Skin of body (tissue), 2 donors: ENCODE measurements around the gene BCKDK. TPM values are rescaled to one million over a fixed set of nuclear protein-coding genes. Genes with fewer than 3 reads are reported as not detected.

Experiments used
- DNase-seq: peaks from one replicate; lab custom pipeline; 2025; lab: John Stamatoyannopoulos, UW
- total RNA-seq: library from RNA; depleted of rRNA; stranded (reverse); fragments of >200 nt; gene quantifications from one replicate; pipeline ENCODE4 v1.2.3, GENCODE V29; 2014

The BCKDK gene
- 10.4 TPM for total RNA-seq

DNA sequence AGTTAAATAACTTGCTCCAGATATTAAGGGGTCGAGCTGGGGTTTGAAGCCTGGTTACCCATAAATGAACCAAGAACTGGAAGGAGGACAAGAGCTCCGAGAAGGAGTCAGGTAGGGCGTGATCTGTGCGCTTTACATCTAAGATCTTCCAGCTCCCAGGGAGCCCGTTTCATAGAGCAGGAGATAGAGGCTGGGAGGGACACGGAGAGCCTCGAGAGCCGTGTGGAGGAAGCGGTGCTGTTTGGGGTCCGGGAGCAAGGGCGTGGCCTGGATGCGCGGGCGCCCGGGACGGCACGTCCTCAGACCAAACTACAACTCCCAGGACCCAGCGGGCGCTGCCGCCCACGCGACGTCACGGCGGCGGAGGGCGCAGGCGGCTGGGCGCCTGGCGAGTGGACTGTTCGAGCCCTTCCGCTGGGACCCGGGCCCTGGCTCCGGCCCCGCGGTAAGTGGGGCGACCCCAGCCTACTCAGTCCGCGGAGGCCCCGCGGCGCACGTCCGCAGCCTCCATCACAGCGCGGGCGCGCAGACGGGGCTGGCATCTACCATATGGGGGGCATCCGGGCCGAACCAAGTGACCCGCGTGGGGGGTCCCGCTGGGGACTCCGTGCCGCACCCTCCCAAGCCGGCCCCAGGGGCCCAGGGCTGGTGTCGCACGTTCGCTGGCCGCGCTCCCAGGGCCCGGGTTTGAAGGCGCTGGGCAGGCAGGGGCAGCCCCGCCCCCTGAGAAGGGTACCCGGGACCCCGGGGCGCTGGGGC lies at the start of gene BCKDK:
Gene BCKDK (plus strand): TSS at position 352 of the 759 bp plus-strand sequence. CDS start 838 bp downstream, outside the sequence.
- peak; percentile 32 for DNase-seq

DNA sequence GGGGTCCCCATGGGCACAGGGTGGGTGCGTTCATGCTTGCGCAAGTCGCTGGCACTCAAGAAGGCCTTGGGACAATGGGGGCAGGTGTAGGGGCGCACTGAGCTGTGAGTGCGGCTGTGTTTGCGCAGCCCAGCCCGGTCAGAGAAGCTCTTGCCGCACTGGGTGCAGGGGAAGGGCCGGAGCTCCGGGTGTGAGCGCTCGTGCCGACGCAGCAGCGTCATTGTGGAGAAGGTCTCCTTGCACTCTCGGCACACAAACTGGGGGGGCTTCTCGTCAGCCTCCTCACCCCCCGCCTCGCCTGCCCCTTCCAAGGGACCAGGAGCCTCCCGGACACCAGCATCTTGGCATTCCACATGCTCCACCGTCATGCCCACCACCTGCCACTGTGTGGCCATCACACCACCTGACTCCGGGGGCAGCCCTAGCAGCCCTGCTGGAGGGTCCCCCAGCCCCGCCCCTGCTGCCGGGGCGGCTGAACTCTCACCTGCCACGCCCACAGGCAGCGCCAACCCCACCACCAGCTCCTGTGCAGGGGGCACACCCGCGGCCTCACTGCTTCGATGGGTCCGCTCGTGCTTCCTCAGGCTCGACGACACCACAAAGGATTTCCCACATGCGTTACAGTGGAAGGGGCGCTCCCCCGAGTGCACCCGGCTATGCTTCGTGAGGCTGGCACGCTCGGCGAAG lies 46.9 kb upstream of the BCKDK start:
- DNase-seq: no peak

GRCh38 chr16:31061813-31062440 lies 46.3 kb upstream of the BCKDK start:
- no peak for DNase-seq

GRCh38 chr16:31063495-31063842 lies 44.7 kb upstream of the BCKDK start:
- DNase-seq: no peak

DNA sequence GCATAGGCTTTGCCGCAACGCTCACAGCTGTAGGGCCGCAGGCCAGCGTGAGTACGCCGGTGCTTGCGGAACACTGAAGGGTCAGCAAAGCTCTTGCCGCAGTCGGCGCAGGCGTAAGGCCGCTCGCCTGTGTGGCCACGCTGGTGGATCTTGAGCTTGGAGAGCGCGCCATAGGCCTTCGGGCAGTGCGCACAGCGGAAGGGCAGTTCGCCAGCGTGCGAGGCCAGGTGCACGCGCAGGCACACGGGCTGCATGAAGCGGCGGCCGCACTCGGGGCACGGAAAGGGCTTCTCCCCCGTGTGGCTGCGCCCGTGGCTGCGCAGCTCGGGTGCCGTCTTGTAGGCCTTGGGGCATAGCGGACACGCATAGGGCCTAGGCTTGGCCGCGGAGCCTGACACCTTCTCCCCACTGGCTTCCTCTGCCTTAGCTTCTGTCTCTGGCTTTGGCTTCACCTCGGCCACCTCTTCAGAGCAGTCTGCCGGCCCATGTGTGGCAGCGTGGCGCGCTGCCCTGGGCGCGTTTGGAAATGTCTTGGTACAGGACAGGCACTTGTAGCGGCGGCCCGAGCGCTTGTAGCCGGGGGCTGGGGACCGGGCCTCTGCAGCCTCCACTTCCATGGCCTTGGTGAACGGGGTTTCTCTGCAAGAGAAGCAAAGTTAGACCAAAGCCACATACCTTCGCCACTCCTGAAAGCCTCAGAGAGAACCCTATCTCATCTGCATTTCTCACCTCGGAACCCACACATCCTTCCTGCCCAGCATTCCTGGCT lies 44.2 kb upstream of the BCKDK start:
- DNase-seq: no peak

GRCh38 chr16:31064882-31065461 lies 43.2 kb upstream of the BCKDK start:
- peak; percentile 93 for DNase-seq

DNA sequence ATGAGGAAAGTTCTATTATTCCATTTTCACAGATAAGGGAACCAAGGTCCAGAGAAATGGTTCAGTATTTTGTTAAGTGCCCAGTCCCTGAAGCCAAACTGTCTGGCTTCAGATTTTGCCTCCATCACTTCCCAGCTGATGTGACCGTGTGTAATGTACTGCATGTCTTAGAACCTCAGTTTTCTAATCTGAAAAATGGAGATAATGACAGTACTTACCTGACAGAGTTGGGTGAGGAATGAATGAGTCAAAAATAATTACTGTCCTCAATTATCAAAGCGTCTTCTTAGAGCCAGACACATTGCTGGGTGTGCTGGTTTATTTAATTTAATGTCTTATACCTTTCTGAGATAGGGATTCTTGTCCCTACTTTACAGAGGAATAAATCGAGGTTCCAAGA lies 40.8 kb upstream of the BCKDK start:
- DNase-seq: no peak

- peak; percentile 74 for DNase-seq
These were observed 36.3 kb upstream of the BCKDK start for GRCh38 chr16:31071861-31072260.

DNA sequence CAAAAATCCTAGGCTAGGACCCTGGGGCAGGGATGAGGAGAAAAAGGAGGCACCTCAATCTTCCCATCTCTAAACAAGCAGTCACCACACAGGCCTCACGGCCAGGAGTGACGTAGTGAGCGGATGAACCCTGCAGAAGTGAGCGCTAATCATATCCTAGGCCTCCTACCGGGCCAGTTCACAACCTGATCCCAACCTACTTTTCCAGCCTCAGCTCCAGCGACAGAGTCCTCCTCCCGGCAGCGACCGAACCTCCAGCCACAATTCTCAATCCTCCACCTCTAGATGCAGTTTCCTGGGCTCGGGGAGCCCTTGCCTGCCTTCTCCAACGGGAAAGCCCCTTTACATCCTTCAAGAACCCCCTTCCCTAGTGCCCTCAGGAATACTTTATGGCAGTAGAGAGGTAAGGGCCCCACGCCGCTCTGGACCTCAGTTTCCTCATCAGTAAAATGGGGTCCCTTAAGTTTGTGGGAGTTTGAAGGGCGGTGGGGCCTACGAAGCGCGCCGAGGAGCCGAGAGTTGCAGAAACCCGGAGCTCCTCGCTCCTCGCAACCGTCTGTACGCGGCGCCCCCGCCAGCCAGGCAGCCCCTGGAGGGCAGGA lies 35.5 kb upstream of the BCKDK start:
- no peak for DNase-seq

DNA sequence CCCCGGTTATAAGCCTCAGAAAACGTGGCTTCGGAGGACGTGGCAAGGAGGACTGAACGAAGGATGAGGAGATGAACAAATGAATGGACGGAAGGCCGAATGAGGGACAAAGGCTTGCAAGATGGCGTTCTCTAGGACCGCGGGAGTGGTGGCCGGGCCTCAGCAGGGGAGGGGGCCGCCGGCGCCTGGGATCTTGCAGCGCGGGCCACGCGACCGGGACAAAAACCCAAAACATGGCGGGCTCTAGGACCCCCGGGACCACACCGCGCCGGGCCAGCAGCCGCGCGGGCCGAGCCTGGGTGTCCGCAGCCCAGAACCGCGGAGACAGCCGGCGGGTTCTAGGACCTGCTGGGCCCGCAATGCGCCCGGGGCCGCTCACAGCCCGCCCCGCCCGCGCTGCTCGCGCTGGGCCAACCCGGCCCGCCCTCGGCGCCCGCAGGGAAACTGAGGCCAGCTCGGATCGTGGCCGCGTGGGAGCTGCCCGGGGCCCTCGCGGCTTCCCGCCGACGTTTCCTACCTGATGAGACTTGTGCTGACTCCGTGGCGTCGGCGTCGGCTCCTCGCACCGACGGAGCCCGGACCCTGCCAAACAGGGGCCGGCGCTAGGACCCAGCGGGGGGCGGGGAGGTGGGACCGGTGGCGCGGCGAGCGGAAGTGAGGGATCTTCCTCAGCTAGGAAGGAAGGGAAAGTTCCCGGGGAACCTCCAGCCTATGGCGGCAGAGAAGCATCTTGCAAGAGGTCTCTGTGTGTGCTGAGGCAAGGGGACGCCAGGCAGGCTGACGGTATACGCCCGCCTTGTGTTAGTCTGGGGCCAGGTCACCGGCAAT lies 34.8 kb upstream of the BCKDK start:
- DNase-seq: peak; percentile 91

DNA sequence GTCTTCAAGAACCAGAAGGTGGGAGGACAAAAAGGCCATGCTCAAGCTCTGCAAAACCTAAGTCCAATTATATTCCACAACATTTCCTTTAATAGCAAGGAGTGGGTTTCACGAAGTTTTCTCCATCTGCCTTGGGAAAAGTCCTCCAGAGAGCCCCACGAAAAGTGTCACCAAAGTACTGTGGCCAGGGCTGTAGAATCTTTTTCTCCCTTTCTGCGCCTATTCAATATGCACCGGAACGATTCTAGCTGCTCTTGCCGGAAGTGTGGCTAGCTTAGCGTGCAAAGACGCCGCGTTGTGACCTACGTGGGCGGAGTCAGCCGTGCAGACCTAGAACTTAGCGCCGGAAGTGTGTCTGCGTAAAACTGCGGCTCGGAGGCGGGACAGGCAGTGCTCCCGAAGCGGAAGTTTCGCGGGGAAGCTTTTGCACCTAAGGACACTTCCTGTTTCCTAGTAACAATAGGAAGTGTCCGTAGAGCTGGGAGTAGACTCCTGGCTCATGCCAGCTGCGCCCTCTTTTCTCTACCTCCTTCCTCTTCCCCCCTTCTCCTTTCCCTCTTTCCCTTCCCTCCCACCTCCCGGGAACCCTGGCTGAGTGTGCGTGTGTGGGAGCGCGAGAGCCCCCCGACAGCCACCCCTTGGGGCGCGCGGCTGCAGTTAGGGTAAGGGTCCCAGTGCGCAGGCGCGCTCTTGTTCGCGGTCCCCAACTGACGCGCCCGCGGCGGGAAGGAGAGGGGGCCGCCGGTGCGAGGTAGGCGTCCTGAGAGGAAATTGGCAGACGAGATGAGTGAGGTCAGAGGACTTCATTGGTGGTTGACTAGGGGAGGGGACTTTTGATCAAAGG lies 34.0 kb upstream of the BCKDK start, which contains the start of the genes ZNF646 and ZNF668:
Gene ZNF646 (plus strand): TSS at position 453 of the 844 bp plus-strand sequence. CDS start 1,903 bp downstream, outside the sequence.
Gene ZNF668 (minus strand): TSS at position 271 of the 844 bp plus-strand sequence. CDS start 9,781 bp downstream, outside the sequence.
- peak; percentile 99 for DNase-seq

GRCh38 chr16:31074814-31075183 lies 33.4 kb upstream of the BCKDK start:
- no peak for DNase-seq

DNA sequence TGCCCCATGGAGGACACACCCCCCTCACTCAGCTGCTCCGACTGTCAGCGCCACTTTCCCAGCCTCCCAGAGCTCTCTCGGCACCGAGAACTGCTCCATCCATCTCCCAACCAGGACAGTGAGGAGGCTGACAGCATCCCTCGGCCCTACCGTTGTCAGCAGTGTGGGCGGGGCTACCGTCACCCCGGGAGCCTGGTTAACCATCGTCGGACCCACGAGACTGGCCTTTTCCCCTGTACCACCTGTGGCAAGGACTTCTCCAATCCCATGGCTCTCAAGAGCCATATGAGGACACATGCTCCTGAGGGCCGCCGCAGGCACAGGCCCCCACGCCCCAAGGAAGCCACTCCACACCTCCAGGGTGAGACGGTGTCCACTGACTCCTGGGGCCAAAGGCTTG lies 31.9 kb upstream of the BCKDK start:
- no peak for DNase-seq

DNA sequence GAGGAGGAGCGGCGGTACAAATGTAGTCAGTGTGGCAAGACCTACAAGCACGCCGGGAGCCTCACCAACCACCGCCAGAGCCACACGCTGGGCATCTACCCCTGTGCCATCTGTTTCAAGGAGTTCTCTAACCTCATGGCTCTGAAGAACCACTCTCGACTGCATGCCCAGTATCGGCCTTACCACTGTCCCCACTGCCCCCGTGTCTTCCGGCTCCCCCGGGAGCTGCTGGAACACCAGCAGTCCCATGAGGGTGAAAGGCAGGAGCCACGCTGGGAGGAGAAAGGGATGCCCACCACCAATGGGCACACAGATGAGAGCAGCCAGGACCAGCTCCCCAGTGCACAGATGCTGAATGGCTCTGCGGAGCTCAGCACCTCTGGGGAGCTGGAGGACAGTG lies 31.2 kb upstream of the BCKDK start:
- DNase-seq: no peak

- DNase-seq: no peak
These were observed 30.4 kb upstream of the BCKDK start for GRCh38 chr16:31077592-31078396.

GRCh38 chr16:31078597-31079341 lies 29.4 kb upstream of the BCKDK start:
- no peak for DNase-seq

DNA sequence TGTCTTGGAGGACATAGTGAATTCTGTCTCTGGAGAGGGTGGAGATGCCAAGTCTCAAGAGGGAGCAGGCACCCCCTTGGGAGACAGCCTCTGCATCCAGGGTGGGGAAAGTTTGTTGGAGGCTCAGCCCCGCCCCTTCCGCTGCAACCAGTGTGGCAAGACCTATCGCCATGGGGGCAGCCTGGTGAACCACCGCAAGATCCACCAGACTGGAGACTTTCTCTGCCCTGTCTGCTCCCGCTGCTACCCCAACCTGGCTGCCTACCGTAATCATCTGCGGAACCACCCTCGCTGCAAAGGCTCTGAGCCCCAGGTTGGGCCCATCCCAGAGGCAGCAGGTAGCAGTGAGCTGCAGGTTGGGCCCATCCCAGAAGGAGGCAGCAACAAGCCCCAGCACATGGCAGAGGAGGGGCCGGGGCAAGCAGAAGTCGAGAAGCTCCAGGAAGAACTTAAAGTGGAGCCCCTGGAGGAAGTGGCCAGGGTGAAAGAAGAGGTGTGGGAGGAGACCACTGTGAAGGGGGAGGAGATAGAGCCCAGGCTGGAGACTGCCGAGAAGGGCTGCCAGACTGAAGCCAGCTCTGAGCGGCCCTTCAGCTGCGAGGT lies 28.7 kb upstream of the BCKDK start:
- DNase-seq: no peak
